HepG2 (cell line): ENCODE measurements around the gene UNKL.

Experiments
- EHMT2 ChIP-seq: fragments of 200-600 bp; sonication (generic); IDR thresholded peaks from 2 replicates; pipeline ENCODE4 v1.7.0; 2017; ENCODE audit warnings: antibody characterized with exemption, low read depth, low read length, borderline replicate concordance
- HOXA3 ChIP-seq: sonication (generic); formaldehyde crosslinking; IDR thresholded peaks from 2 replicates; pipeline ENCODE4 v1.5.0; 2020; ENCODE audit warnings: missing genetic modification reagents
- NR1H2 ChIP-seq: sonication (generic); formaldehyde crosslinking; IDR thresholded peaks from 2 replicates; pipeline ENCODE4 v1.8.1; 2022; ENCODE audit warnings: low read depth, missing genetic modification reagents, borderline replicate concordance
- NR2F2 ChIP-seq: IDR thresholded peaks from 2 replicates; pipeline ENCODE4 v1.6.1; 2012; ENCODE audit warnings: low read depth, inconsistent platforms, borderline replicate concordance
- SP1 ChIP-seq, 2 experiments: fragments of 450-650 bp in 1 of 2; sonication (generic) in 1 of 2; formaldehyde crosslinking in 1 of 2; IDR thresholded peaks; 2 replicates each; pipeline versions ENCODE4 v1.4.0 to v1.6.1; 2016 to 2020; ENCODE audit warnings: missing genetic modification reagents in 1 of 2
- SUZ12 ChIP-seq: fragments of 150-350 bp; IDR thresholded peaks from 2 replicates; pipeline ENCODE4 v1.6.1; 2014; ENCODE audit warnings: low read depth, low read length
- ZNF451 ChIP-seq: sonication (generic); formaldehyde crosslinking; IDR thresholded peaks from 2 replicates; pipeline ENCODE4 v1.5.0; 2020; ENCODE audit warnings: mild to moderate bottlenecking, missing genetic modification reagents
- TF ChIP-seq, protein P1 (sequence below): sonication (generic); formaldehyde crosslinking; IDR thresholded peaks from 2 replicates; pipeline ENCODE4 v1.5.0; 2020; ENCODE audit warnings: mild to moderate bottlenecking, missing genetic modification reagents, moderate library complexity
- TF ChIP-seq, protein P2 (sequence below): sonication (generic); formaldehyde crosslinking; IDR thresholded peaks from 2 replicates; pipeline ENCODE4 v1.4.0; 2020; ENCODE audit warnings: missing genetic modification reagents, mild to moderate bottlenecking, borderline replicate concordance
- TF ChIP-seq, protein P3 (sequence below): sonication (generic); formaldehyde crosslinking; IDR thresholded peaks from 2 replicates; pipeline ENCODE4 v1.8.1; 2022; ENCODE audit warnings: low read depth, mild to moderate bottlenecking, missing genetic modification reagents

DNA sequence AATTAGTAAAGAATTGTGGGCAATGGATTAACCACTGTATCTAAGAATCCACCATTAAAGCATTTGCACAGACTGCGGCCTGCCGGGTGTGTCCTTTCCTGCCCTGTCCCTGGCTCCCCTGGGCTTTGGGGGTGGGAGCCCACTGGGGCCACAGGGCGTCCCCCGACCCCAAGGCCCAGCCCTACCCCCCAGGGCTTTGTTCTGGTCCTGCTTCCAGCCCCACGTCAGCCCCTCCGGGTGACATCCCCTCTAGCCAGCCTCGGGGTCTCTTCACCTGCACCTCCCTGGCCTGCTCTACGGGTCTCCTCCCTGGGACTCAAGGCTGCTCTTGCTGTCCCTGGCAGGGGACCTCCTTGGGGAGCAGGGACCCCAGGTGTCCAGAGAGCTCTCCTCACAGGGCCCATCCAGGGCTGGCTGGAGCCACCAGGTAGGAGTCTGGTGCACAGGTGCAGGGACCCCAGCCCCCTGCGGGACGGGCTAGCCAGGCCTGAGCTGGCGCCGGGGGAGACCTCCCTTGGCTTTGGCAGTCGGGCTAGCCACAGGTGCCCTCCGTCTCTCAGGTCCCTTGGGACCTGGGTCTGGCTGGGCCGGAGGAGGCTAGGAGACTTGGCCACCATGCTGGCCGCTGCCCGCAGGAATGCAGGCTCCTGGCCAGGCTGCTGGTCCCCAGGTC lies 87.4 kb downstream of the UNKL start:
- TF ChIP-seq NR1H2 = no peak
- TF ChIP-seq ZNF451 (CRISPR knock-in tag) = no peak
- TF ChIP-seq, protein P1, sequence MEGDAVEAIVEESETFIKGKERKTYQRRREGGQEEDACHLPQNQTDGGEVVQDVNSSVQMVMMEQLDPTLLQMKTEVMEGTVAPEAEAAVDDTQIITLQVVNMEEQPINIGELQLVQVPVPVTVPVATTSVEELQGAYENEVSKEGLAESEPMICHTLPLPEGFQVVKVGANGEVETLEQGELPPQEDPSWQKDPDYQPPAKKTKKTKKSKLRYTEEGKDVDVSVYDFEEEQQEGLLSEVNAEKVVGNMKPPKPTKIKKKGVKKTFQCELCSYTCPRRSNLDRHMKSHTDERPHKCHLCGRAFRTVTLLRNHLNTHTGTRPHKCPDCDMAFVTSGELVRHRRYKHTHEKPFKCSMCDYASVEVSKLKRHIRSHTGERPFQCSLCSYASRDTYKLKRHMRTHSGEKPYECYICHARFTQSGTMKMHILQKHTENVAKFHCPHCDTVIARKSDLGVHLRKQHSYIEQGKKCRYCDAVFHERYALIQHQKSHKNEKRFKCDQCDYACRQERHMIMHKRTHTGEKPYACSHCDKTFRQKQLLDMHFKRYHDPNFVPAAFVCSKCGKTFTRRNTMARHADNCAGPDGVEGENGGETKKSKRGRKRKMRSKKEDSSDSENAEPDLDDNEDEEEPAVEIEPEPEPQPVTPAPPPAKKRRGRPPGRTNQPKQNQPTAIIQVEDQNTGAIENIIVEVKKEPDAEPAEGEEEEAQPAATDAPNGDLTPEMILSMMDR (CRISPR knock-in tag) = no peak
- TF ChIP-seq, protein P2, sequence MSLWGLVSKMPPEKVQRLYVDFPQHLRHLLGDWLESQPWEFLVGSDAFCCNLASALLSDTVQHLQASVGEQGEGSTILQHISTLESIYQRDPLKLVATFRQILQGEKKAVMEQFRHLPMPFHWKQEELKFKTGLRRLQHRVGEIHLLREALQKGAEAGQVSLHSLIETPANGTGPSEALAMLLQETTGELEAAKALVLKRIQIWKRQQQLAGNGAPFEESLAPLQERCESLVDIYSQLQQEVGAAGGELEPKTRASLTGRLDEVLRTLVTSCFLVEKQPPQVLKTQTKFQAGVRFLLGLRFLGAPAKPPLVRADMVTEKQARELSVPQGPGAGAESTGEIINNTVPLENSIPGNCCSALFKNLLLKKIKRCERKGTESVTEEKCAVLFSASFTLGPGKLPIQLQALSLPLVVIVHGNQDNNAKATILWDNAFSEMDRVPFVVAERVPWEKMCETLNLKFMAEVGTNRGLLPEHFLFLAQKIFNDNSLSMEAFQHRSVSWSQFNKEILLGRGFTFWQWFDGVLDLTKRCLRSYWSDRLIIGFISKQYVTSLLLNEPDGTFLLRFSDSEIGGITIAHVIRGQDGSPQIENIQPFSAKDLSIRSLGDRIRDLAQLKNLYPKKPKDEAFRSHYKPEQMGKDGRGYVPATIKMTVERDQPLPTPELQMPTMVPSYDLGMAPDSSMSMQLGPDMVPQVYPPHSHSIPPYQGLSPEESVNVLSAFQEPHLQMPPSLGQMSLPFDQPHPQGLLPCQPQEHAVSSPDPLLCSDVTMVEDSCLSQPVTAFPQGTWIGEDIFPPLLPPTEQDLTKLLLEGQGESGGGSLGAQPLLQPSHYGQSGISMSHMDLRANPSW (CRISPR knock-in tag) = no peak
- TF ChIP-seq HOXA3 (CRISPR knock-in tag) = no peak
- no peak for TF ChIP-seq EHMT2
- TF ChIP-seq SP1 (IDR thresholded peaks at IDR 0.05) = no peak
- no peak for TF ChIP-seq SP1 (CRISPR knock-in tag; IDR thresholded peaks at IDR 0.05)
- TF ChIP-seq SUZ12 = no peak
- TF ChIP-seq, protein P3, sequence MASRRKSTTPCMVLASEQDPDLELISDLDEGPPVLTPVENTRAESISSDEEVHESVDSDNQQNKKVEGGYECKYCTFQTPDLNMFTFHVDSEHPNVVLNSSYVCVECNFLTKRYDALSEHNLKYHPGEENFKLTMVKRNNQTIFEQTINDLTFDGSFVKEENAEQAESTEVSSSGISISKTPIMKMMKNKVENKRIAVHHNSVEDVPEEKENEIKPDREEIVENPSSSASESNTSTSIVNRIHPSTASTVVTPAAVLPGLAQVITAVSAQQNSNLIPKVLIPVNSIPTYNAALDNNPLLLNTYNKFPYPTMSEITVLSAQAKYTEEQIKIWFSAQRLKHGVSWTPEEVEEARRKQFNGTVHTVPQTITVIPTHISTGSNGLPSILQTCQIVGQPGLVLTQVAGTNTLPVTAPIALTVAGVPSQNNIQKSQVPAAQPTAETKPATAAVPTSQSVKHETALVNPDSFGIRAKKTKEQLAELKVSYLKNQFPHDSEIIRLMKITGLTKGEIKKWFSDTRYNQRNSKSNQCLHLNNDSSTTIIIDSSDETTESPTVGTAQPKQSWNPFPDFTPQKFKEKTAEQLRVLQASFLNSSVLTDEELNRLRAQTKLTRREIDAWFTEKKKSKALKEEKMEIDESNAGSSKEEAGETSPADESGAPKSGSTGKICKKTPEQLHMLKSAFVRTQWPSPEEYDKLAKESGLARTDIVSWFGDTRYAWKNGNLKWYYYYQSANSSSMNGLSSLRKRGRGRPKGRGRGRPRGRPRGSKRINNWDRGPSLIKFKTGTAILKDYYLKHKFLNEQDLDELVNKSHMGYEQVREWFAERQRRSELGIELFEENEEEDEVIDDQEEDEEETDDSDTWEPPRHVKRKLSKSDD (CRISPR knock-in tag) = no peak
- TF ChIP-seq NR2F2 = no peak
